MM.1S (cell line): ENCODE data around the gene TPM1.

Experiments used
- EZH2phosphoT487 ChIP-seq: fragments of 300-600 bp; sonication (generic); IDR thresholded peaks from 2 replicates; pipeline ENCODE4 v1.6.1; 2018; ENCODE audit warnings: antibody characterized with exemption, low read length
- TF ChIP-seq, protein P1 (sequence below): fragments of 300-600 bp; sonication (generic); IDR thresholded peaks from 2 replicates; pipeline ENCODE4 v1.5.1; 2016; ENCODE audit warnings: antibody characterized with exemption, low read length, mixed read lengths

DNA sequence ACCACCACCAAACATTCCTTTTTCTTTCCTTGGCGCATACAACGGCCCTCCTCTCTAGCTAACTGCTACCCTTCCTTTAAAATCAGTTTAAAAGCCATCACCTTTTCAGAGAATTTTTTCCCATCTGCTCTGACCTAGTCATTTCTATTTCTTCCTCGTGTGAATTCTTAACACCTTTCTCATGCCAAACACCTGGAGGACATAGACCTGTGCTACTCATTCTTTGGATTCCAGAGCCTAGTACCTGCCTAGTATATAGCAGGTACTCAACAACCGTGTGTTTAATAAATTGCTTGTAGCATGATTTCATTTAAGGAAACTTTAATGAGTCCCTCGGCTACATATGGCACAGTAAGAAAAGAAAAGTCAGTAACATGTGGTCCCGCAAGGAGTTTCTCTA lies 2.0 kb upstream of the TPM1 start:
- TF ChIP-seq EZH2phosphoT487: no peak
- TF ChIP-seq, protein P1, sequence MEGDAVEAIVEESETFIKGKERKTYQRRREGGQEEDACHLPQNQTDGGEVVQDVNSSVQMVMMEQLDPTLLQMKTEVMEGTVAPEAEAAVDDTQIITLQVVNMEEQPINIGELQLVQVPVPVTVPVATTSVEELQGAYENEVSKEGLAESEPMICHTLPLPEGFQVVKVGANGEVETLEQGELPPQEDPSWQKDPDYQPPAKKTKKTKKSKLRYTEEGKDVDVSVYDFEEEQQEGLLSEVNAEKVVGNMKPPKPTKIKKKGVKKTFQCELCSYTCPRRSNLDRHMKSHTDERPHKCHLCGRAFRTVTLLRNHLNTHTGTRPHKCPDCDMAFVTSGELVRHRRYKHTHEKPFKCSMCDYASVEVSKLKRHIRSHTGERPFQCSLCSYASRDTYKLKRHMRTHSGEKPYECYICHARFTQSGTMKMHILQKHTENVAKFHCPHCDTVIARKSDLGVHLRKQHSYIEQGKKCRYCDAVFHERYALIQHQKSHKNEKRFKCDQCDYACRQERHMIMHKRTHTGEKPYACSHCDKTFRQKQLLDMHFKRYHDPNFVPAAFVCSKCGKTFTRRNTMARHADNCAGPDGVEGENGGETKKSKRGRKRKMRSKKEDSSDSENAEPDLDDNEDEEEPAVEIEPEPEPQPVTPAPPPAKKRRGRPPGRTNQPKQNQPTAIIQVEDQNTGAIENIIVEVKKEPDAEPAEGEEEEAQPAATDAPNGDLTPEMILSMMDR: no peak
